T-helper 2 cell (primary cell): ENCODE results near the gene ADAMTSL2.

Experiments used
- DNase-seq, 5 experiments: peaks; one replicate each; pipeline versions ENCODE4 v3.0.0 to v3.0.0-alpha.2; 2012 to 2022

ADAMTSL2 gene

DNA sequence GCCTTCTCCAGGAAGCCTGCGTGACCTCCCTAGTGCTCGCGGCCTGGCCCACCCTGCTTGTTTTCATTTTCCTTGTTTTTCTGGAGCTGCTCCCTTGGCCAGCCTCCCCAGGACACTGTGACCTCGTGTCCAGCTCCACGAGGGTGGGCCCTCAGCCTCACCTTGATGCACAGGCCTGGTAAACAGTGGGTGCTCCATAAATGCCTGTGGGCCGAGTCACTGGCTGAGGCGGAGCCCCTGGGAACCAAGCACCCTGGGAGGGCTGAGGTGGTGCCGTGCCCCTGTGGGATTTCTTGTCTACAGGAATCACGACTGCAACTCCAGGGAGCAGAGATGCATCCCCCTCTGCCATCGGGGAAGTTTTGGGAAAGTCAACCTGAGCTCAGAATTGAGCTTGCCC lies 57.5 kb downstream of the ADAMTSL2 start:
- no peak for DNase-seq

GRCh38 chr9:133592731-133593409 lies 58.4 kb downstream of the ADAMTSL2 start:
- DNase-seq, result peak in 1 of 5 experiments; percentile 18

DNA sequence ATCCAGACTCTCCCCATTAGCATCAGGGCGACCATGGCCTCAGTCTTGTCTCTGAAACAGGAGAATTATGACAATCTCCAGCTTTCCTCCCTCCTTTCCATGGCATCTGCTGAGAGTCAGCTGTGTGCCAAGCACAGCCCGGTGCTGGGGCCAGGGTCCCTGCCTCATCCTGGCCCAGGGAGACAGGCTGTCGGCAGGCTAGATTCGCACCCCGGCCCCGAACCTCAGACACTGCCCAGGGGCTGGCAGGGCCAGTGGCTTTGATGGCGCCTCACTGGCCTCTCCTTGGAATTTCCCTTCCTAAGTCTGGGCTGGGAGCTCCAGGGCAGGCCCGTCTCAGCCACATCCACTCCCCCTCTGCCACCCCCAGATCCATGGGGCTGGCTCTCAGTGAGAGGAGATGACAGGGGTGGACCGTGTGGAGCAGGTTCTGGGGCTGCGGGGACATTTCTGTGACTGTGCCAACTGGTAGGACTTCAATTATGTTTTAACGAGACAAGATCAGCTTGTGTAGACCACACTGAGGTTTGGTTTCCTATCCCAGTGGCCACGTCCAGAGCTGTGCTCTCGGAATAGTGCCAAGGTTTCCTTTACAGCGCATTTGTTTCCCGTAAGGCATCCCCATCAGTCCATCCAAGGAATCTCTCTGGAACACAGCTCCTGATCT lies 59.2 kb downstream of the ADAMTSL2 start:
- no peak for DNase-seq

DNA sequence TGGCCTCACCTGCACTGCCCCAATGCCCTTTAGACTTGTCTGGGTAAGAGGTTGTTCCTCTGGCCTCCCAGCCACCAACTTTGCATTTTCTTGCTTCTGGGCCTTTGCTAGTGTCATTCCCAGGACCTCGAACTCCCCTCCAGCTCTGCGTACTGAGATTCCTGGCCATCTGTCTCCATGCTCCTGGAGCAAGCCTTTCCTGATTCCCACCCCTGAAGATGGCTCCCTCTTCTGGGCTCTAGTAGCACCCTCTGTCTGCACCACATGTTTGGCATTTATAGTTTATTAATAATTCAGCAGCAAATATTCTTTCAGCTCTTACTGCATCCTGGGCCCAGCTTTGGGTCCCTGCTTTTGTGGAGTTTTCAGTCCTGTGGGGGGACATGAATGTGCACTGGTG lies 59.8 kb downstream of the ADAMTSL2 start:
- DNase-seq, result no peak

DNA sequence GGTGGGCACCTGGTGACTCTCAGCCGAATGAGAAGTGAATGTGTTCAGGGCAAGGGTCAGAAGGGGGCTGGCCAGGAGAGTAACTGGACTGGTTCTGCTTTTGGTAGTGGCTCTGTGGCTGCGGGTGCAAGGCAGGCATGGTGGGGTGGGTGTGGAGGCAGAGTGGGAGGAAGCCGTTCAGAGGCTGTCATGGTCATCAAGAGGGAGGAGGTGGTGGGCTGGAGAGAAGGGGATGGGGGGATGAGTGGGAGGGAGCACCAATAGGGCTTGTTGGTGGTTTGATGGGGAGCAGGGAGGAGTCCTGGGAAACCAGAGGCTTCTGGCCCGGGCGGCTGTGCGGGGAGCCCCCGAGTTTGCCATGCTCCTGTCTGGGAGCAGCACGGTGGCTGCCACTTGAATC lies 61.4 kb downstream of the ADAMTSL2 start:
- no peak for DNase-seq

DNA sequence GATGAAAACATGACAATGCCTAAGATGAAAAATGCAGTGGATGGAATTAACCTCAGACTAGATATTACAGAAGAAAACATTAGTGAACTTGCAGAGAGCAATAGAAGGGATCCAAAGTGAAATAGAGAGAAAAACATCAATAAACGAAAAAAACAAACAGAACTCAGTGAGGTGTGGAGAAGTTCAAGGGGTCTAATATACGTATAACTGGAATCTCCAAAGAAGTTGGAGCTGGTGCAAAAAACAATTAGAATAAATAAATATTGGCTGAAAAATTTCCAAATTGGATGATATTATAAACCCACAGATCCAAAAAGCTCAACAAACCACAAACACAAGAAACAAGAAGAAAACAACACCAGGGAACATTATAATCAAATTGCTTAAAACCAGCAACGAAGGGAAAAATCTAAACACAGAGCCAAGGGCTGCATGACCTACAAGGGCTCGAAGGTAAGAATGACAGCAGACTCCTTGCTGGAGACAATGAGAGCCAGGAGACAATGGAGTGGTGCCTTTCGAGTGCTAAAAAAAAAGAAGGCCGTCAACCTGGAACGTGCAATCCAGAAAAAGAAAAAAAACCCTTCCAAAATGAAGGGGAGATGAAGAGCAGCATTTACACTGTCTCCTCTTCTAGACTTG lies 62.9 kb downstream of the ADAMTSL2 start:
- DNase-seq, result no peak

- no peak for DNase-seq
These were observed 64.5 kb downstream of the ADAMTSL2 start for GRCh38 chr9:133598978-133599377.

- no peak for DNase-seq
These were observed 65.1 kb downstream of the ADAMTSL2 start for GRCh38 chr9:133599470-133600173.

- no peak for DNase-seq
These were observed 66.2 kb downstream of the ADAMTSL2 start for GRCh38 chr9:133600739-133601138.

DNA sequence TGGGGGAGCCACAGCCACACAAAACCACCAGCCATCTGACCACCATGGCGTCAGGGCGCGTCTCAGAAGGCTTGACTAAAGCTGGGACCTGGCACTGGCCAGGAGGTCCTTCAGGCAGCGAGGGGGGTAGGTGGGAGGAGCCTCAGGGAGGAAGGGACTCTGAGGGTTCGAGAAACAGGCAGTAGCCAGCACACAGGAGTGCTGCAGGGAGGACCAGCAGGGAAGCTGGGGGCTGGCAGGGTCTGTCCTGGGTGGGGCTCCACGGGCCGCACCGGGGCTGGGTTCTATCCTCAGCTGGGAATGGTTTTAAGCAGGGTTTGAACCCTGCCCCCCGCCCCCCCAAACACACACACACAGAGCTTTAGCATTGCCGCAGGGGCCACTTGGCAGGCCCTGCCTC lies 67.2 kb downstream of the ADAMTSL2 start:
- DNase-seq, result no peak

- DNase-seq, result no peak
These were observed 67.8 kb downstream of the ADAMTSL2 start for GRCh38 chr9:133602277-133602676.

GRCh38 chr9:133603135-133603927 lies 68.8 kb downstream of the ADAMTSL2 start:
- no peak for DNase-seq

DNA sequence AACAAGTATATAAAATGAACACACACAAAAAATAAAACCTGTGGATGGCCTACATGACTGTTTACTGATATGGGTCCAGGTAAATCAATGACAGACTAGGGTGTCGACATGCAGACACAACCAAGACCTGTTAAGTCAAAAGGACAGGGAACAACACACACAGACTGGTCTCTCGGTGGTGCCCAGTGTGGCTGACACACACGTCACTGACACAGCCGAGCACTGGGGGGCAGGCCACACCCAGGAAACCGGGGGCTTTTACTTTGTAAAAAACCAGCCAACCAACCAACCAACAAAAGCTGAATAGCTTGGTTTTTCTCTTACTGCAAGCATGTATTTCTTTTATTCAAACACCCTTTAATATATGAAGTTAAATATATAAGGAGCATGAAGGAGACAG lies 69.7 kb downstream of the ADAMTSL2 start:
- peak in 1 of 5 experiments; percentile 19 for DNase-seq

DNA sequence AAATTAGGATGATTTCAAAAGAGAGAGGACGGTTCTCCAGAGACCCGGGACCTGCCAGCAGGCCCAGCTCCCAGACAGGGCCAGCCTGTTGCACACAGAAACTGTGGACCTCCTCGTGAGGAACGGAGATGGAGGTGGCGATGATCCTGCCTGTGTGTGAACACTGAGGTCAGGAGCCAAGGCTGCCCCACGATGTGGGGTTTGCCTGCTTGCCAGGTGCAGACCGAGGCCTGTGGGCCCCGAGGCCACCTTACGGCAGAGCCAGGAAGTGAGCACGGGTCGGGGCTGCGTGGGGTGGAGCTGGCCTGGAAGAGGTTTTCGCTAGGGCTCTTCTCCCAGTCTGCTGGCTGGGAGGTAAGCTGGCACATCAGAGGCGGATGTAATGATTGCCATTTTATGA lies 70.4 kb downstream of the ADAMTSL2 start:
- DNase-seq, result no peak

GRCh38 chr9:133605446-133605845 lies 70.9 kb downstream of the ADAMTSL2 start:
- DNase-seq, result no peak

DNA sequence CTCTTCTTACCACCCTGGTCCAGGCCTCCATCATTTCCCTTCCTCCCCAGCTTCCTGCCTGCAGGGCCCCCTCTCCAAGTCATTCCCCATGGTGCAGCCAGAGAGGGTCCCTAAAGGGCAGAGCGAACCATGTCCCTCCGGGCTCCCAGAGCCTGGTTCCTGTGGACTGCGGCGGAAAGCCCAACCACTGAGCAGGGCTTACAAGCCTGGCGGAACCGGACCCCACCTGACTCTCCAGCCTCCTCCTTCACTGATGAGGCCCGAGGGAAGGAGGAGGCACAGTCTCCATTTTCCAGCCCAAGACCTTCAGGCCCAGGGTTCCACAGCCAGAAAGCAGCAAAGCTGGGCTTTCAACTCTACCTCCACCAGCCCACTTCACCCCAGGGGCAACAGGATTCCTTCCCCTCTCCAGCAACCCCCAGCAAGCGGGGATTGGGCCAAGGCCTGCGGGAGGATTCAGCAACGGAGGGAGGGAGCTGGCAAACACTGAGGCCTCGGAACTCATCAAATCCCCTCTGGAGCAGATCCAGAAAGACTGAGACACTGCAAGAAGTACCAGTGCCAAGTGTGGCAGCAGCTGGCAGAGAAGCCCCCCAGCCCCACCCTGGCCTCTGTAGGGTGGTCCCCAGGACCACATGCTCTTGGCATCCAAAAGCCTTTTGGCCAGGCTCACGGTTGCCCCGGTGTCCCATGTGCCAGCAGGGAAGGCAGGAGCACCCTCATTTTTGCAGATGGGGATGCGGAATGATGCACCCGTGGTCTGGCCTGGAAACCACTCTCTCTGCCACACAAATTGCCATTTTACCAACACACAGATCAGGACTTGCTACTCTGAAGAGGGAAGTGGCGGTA lies 71.6 kb downstream of the ADAMTSL2 start:
- no peak for DNase-seq

DNA sequence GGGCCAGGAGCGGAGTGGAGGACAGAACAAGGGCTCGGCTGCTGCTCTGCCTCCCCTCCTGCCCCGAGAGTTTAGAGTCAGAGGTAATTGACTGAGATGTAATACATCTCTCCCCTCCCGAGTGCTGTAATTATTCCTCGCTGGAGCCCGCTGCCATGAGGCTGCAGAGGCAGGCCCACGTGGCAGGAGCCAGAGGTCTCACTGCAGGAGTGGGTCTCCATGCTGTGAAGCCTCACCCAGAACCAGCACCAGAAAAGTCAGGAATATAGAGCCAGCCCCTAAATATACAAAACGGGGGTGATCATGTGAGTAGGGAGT lies 72.2 kb downstream of the ADAMTSL2 start:
- DNase-seq, result no peak

GRCh38 chr9:133607381-133607780 lies 72.9 kb downstream of the ADAMTSL2 start:
- no peak for DNase-seq

DNA sequence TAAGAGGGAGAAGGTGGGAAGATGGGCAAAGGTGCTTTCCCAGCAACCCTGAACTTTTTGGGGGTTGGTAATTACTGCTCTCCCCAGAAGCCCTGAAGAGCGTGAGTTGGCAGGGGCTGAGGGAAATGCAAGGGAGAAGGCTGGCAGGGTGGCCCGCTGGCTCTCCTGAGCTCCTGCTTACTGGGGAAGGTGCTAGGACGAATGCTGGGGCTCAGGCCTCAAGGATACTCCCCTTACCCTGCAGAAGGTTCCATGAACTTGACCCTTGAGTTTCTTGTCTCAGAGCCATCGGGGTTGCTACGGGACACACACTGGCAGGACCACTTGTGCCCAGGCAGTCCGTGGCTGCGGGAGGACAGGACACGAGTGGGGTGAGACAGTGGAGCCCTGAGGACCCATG lies 73.5 kb downstream of the ADAMTSL2 start:
- DNase-seq, result no peak

- no peak for DNase-seq
These were observed 73.9 kb downstream of the ADAMTSL2 start for GRCh38 chr9:133608382-133608781.

DNA sequence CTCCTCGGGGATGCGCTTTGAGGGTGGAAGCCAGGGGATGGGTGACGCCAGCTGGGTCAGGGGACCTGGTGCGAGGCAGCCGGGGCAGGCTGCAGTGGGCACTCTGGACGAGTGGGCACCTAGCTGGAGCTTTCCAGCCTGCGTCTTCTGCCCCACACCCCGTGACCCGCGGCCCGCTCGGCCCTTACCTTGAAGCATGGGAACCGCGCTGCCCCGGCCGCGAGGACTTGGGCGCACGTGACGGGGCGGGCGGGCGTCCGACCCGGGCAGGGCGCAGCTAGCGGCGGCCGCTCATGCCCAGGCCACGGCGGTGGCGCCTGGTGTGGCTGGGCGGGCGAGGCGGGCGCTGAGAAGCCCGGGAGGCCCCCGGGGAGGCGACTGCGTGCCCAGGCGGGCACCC lies 74.4 kb downstream of the ADAMTSL2 start:
- DNase-seq, result no peak
